Measurements from ENCODE around the gene FBXL19. TPM values are rescaled to one million over a fixed set of nuclear protein-coding genes. Genes with fewer than 3 reads are reported as not detected.

The FBXL19 gene, protein sequence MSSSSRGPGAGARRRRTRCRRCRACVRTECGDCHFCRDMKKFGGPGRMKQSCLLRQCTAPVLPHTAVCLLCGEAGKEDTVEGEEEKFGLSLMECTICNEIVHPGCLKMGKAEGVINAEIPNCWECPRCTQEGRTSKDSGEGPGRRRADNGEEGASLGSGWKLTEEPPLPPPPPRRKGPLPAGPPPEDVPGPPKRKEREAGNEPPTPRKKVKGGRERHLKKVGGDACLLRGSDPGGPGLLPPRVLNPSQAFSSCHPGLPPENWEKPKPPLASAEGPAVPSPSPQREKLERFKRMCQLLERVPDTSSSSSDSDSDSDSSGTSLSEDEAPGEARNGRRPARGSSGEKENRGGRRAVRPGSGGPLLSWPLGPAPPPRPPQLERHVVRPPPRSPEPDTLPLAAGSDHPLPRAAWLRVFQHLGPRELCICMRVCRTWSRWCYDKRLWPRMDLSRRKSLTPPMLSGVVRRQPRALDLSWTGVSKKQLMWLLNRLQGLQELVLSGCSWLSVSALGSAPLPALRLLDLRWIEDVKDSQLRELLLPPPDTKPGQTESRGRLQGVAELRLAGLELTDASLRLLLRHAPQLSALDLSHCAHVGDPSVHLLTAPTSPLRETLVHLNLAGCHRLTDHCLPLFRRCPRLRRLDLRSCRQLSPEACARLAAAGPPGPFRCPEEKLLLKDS
- 13.4 TPM for total RNA-seq
- long read RNA-seq, partial matches to known transcripts = 0 of 1 reads
- long read RNA-seq, other reads (novel, unspliced or antisense) = 1 of 1 reads

DNA sequence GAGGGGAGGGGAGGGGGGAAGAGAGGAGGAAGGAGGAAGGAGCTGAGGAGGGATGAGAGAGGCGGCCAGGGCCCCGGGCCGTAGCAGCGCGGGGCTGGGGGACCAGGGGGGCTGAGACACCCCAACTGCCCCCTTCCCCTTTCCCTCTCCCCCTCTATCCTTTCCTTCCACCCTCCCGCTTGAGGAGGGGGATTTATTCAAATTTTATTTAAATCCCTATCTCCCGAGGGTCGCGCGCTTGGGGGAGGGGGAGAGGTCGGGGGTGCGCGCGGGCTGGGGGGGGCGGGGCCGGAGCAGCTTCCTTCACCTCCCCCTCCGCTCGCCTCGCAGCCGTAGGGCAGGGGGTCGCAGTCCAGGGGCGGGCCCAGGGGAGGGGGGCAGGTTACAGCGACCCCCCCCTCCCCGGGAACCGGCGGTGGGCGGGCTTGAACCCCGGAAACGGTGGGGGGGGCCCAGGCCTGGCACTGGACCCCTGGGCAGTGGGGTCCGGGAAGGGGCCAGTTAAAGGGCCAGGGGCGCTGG, at the start of gene FBXL19:
Gene FBXL19 (plus strand): TSS at position 19 of the 522 bp plus-strand sequence. CDS start 2,183 bp downstream, outside the sequence.
- Histone ChIP-seq H3K36me3 (no peaks in the 10 kb centered on the region), H3K4me1 (peaks cover 8% of the 10 kb centered on the region), H3K9me3 (no peaks in the 10 kb centered on the region), H3K27me3 (no peaks in the 10 kb centered on the region), H3K4me3 (peak within 1 kb of the TSS; percentile 72), H3K27ac (peak within 1 kb of the TSS; percentile 98)
- no peak for ATAC-seq
- TF ChIP-seq, protein P1, sequence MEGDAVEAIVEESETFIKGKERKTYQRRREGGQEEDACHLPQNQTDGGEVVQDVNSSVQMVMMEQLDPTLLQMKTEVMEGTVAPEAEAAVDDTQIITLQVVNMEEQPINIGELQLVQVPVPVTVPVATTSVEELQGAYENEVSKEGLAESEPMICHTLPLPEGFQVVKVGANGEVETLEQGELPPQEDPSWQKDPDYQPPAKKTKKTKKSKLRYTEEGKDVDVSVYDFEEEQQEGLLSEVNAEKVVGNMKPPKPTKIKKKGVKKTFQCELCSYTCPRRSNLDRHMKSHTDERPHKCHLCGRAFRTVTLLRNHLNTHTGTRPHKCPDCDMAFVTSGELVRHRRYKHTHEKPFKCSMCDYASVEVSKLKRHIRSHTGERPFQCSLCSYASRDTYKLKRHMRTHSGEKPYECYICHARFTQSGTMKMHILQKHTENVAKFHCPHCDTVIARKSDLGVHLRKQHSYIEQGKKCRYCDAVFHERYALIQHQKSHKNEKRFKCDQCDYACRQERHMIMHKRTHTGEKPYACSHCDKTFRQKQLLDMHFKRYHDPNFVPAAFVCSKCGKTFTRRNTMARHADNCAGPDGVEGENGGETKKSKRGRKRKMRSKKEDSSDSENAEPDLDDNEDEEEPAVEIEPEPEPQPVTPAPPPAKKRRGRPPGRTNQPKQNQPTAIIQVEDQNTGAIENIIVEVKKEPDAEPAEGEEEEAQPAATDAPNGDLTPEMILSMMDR (IDR thresholded peaks at IDR 0.05) = no peak
- intact Hi-C loops (cut with DNase I) = no loop called here
- DNase-seq = peak; percentile 78

DNA sequence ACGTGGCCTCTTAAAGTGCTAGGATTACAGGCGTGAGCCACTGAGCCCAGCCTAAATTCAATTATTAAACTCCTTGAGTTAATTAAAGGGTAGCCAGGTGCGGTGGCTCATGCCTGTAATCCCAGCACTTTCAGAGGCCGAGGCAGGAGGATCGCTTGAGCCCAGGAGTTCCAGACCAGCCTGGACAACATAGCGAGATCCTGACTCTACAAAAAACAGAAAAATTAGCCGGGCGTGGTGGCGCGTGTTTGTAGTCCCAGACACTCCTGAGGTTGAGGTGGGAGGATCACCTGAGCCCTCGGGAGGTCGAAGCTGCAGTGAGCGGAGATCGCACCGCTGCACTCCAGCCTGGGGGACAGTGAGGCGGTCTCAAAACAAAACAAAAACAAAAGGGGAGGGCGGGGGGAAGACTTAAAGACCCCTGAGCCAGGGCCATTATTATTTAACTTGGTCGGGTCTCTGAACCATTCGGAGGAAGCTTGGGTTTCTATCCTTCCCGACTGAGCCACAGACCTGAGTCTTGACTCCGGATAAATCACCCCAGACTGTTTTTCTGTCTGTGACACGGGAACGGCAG, 49.0 kb upstream of the FBXL19 start:
- intact Hi-C loops (cut with DNase I) = no loop called here
- Histone ChIP-seq H3K36me3 (peaks cover 8% of the 10 kb centered on the region), H3K4me1 (peaks cover 18% of the 10 kb centered on the region), H3K27ac (peak overlapping the region; percentile 91), H3K27me3 (no peaks in the 10 kb centered on the region), H3K4me3 (peak overlapping the region; percentile 93), H3K9me3 (no peaks in the 10 kb centered on the region)
- DNase-seq = no peak
- no peak for ATAC-seq
- TF ChIP-seq, protein P1 (IDR thresholded peaks at IDR 0.05) = no peak

DNA sequence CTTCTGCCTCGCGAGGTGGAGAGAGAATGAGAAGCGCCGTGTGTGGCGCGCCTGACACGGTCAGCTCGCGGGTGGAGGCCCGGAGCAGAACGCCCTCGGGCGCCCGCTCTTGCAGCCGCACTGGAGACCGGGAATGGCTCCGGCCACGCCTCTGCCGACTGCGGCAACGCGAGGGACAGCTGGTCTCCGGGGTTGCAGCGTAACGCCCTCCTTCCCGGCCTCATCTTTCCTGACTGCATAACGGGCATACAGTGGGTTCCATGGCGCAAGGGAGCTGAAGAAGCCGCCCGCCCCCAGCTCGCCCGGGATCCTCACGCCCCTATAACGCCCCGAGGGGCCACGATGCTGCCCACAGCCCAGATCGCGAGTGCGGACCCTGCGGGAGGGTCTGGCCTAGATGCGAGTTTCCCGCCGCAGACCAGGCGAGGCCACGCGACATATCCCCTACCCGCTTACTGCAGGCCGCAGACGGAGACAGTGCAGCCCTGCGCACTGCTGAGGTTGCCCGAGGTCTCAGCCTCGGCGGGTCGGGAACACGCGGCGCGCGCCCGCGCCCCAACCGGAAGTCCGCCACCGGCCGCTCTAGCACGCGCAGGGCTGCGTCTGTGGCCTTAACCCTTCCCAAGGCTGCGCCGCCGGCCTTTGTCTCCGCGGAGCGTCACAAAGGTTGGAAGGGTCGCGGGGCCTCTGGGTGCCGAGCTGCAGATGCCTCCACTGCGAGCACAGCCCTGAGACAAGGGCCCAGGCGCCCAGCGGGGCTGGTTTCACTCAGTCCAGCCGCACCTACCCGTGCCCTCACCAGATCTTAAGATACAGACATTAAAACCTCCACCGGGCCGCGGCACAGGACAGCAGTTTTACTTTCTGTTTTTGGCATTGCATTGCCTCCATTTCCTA, 48.3 kb upstream of the FBXL19 start:
- ATAC-seq (peak; percentile 99), DNase-seq (peak; percentile 97)
- TF ChIP-seq, protein P1 (IDR thresholded peaks at IDR 0.05) = no peak
- Histone ChIP-seq H3K4me3 (peak overlapping the region; percentile 93), H3K4me1 (peaks cover 18% of the 10 kb centered on the region), H3K27me3 (no peaks in the 10 kb centered on the region), H3K27ac (peak overlapping the region; percentile 91), H3K36me3 (peaks cover 9% of the 10 kb centered on the region), H3K9me3 (no peaks in the 10 kb centered on the region)
- intact Hi-C loops (cut with DNase I) = no loop called here

DNA sequence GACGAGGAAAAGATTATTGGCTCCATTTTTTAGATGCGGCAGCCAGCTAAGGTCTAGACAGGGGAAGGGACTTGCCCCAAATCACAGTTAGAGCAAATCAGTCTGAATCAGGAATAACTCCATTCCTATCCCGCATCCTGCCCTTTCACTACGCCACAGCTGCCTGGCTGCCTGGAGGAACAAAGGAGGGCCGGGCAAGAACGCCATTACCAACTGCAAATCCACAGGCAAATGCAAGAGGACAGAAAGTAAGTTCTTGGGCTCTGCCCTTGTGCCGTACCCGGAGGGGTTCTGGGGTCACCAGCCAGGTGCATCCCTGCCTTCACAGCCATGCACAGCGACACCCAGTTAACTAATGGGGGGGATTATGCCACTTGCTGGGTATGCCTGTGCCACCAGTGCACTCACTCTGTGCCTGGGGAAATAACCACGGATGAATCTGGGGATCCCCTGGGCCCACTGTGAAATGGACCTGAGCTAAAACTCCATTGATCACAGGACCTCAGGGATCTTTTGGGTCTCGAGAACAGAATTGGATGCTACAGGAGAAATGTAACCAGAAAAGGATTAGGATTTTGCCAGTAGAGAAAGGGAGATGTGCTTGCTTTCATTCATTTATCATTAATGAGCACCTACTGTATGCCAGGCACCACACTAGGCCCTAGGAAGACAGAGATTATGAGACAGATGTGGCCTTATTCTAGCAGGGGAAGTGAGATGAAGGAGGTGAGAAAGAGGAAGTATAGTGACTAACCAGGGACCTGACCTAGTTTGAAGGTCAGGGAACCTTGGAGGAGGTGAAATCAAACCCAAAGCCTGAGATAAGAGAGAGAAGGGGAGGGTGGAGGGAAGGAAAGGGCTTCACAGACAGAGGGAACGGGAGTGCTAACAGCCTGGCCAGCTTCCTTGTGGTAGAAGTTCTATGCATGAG, 47.2 kb upstream of the FBXL19 start:
- peak; percentile 2 for ATAC-seq
- Histone ChIP-seq H3K27ac (peak overlapping the region; percentile 91), H3K4me3 (peak overlapping the region; percentile 93), H3K27me3 (no peaks in the 10 kb centered on the region), H3K9me3 (no peaks in the 10 kb centered on the region), H3K36me3 (peaks cover 9% of the 10 kb centered on the region), H3K4me1 (peaks cover 18% of the 10 kb centered on the region)
- DNase-seq = no peak
- intact Hi-C loops (cut with DNase I) = no loop called here
- TF ChIP-seq, protein P1 (IDR thresholded peaks at IDR 0.05) = no peak
